HepG2 (cell line): ENCODE results near the gene WNK1.

ENCODE experiments used
- CTCF ChIP-seq: sonication (generic); formaldehyde crosslinking; IDR thresholded peaks from 2 replicates; pipeline ENCODE4 v1.5.0; 2020; ENCODE audit warnings: mild to moderate bottlenecking, missing genetic modification reagents, moderate library complexity
- DRAP1 ChIP-seq: IDR thresholded peaks from 2 replicates; pipeline ENCODE4 v1.6.1; 2016; ENCODE audit warnings: missing genetic modification reagents, missing compliant biosample characterization
- IKZF1 ChIP-seq: fragments of 450-650 bp; IDR thresholded peaks from 2 replicates; pipeline ENCODE4 v1.7.1; 2016
- KDM5A ChIP-seq: fragments of 200-600 bp; sonication (generic); IDR thresholded peaks from 2 replicates; pipeline ENCODE4 v1.7.0; 2018; ENCODE audit warnings: antibody characterized with exemption, mild to moderate bottlenecking, low read length, borderline replicate concordance
- MAZ ChIP-seq, 2 experiments: sonication (generic) in 1 of 2; formaldehyde crosslinking in 1 of 2; IDR thresholded peaks; 2 replicates each; pipeline versions ENCODE4 v1.5.0 to v1.6.1; 2012 to 2020; ENCODE audit warnings: low read depth in 2 of 2, mild to moderate bottlenecking in 2 of 2, borderline replicate concordance in 1 of 2, improper control_type of control experiment in 1 of 2, low read length in 1 of 2, missing genetic modification reagents in 1 of 2, moderate library complexity in 1 of 2
- PCBP1 ChIP-seq: fragments of 200-400 bp; formaldehyde crosslinking; IDR thresholded peaks from 2 replicates; pipeline ENCODE4 v1.6.1; 2017; ENCODE audit warnings: mild to moderate bottlenecking, low read depth, low read length, borderline replicate concordance
- RCOR2 ChIP-seq: IDR thresholded peaks from 2 replicates; pipeline ENCODE4 v1.6.1; 2016; ENCODE audit warnings: missing biosample characterization, missing genetic modification reagents
- RFX1 ChIP-seq: fragments of 450-650 bp; IDR thresholded peaks from 2 replicates; pipeline ENCODE4 v1.6.1; 2017
- TAF1 ChIP-seq: sonication (generic); formaldehyde crosslinking; IDR thresholded peaks from 2 replicates; pipeline ENCODE4 v1.4.0; 2020; ENCODE audit warnings: missing genetic modification reagents
- ZBTB1 ChIP-seq: sonication (generic); formaldehyde crosslinking; IDR thresholded peaks from 2 replicates; pipeline ENCODE4 v1.4.0; 2020; ENCODE audit warnings: missing genetic modification reagents, borderline replicate concordance
- ZBTB2 ChIP-seq: sonication (generic); formaldehyde crosslinking; IDR thresholded peaks from 2 replicates; pipeline ENCODE4 v1.8.0; 2022; ENCODE audit warnings: low read depth, missing genetic modification reagents
- ZNF660 ChIP-seq: sonication (generic); formaldehyde crosslinking; IDR thresholded peaks from 2 replicates; pipeline ENCODE4 v1.5.1; 2020; ENCODE audit warnings: mild to moderate bottlenecking, low read depth, missing genetic modification reagents, borderline replicate concordance
- TF ChIP-seq, protein P1 (sequence below): sonication (generic); formaldehyde crosslinking; IDR thresholded peaks from one replicate; pipeline ENCODE4 v1.5.1; 2020; ENCODE audit warnings: mild to moderate bottlenecking, missing genetic modification reagents; ENCODE audit errors: not compliant biosample characterization

DNA sequence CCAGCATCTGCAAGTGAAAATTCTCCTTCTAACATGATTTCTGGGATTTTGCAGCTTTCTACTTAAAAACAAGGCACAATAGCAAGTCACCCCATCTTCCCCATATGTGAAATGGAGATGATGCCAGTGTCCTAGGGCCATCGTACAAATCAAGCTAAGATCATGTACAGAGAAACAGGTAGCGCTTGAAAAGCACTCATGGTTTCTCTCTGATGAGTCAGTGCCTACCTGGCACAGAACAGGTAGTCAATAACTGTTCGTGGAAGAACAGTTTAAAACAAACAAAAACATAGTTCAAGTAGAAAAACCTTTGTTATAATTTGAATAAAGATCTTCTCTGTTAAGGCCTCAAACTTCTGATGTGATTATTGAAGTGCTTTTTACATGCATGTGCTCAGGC is 150.2 kb downstream of the WNK1 start:
- TF ChIP-seq ZNF660 (CRISPR knock-in tag) (no peak), ZBTB2 (CRISPR knock-in tag) (no peak), MAZ (IDR thresholded peaks at IDR 0.05; ENCODE audit: borderline replicate concordance, low read depth, low read length) (no peak), MAZ (CRISPR knock-in tag; IDR thresholded peaks at IDR 0.05; ENCODE audit: low read depth) (no peak), RCOR2 (CRISPR knock-in tag) (no peak), KDM5A (no peak), CTCF (CRISPR knock-in tag) (no peak), PCBP1 (no peak), DRAP1 (no peak), RFX1 (no peak), IKZF1 (no peak), ZBTB1 (no peak), TAF1 (CRISPR knock-in tag) (no peak)
- TF ChIP-seq, protein P1, sequence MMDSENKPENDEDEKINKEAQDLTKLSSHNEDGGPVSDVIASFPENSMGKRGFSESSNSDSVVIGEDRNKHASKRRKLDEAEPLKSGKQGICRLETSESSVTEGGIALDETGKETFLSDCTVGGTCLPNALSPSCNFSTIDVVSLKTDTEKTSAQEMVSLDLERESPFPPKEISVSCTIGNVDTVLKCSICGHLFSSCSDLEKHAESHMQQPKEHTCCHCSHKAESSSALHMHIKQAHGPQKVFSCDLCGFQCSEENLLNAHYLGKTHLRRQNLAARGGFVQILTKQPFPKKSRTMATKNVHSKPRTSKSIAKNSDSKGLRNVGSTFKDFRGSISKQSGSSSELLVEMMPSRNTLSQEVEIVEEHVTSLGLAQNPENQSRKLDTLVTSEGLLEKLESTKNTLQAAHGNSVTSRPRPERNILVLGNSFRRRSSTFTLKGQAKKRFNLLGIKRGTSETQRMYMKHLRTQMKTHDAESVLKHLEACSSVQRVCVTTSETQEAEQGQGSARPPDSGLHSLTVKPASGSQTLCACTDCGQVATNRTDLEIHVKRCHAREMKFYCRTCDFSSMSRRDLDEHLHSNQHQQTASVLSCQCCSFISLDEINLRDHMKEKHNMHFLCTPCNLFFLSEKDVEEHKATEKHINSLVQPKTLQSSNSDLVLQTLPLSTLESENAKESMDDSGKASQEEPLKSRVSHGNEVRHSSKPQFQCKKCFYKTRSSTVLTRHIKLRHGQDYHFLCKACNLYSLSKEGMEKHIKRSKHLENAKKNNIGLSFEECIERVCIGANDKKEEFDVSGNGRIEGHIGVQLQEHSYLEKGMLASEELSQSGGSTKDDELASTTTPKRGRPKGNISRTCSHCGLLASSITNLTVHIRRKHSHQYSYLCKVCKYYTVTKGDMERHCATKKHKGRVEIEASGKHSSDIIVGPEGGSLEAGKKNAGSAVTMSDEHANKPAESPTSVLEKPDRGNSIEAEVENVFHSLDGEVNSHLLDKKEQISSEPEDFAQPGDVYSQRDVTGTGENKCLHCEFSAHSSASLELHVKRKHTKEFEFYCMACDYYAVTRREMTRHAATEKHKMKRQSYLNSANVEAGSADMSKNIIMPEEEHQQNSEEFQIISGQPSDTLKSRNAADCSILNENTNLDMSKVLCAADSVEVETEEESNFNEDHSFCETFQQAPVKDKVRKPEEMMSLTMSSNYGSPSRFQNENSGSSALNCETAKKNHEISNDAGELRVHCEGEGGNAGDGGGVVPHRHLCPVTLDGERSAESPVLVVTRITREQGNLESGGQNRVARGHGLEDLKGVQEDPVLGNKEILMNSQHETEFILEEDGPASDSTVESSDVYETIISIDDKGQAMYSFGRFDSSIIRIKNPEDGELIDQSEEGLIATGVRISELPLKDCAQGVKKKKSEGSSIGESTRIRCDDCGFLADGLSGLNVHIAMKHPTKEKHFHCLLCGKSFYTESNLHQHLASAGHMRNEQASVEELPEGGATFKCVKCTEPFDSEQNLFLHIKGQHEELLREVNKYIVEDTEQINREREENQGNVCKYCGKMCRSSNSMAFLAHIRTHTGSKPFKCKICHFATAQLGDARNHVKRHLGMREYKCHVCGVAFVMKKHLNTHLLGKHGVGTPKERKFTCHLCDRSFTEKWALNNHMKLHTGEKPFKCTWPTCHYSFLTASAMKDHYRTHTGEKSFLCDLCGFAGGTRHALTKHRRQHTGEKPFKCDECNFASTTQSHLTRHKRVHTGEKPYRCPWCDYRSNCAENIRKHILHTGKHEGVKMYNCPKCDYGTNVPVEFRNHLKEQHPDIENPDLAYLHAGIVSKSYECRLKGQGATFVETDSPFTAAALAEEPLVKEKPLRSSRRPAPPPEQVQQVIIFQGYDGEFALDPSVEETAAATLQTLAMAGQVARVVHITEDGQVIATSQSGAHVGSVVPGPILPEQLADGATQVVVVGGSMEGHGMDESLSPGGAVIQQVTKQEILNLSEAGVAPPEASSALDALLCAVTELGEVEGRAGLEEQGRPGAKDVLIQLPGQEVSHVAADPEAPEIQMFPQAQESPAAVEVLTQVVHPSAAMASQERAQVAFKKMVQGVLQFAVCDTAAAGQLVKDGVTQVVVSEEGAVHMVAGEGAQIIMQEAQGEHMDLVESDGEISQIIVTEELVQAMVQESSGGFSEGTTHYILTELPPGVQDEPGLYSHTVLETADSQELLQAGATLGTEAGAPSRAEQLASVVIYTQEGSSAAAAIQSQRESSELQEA (CRISPR knock-in tag), result no peak
